Osteocyte (in vitro differentiated cells): ENCODE measurements around the gene GLIPR2. TPM values are rescaled to one million over a fixed set of nuclear protein-coding genes. Genes with fewer than 3 reads are reported as not detected.
"Not testable (repeated sequence)": the region's sequence is repeated elsewhere in the genome, so short reads cannot be mapped to it uniquely, and the experiment has no call there.

Experiments used
- DNase-seq: peaks from one replicate; pipeline ENCODE4 v3.0.0; 2021; ENCODE audit warnings: mixed read lengths; ENCODE audit not compliant: unreplicated experiment; ENCODE audit errors: extremely low spot score
- H3K27ac Mint-ChIP-seq: one replicate; pipeline ENCODE4 v1.8.0; 2021; ENCODE audit warnings: mild to moderate bottlenecking, mixed read lengths; ENCODE audit not compliant: unreplicated experiment
- H3K27me3 Mint-ChIP-seq: one replicate; pipeline ENCODE4 v1.8.0; 2021; ENCODE audit warnings: mixed read lengths; ENCODE audit not compliant: unreplicated experiment
- H3K36me3 Mint-ChIP-seq: one replicate; pipeline ENCODE4 v1.8.0; 2021; ENCODE audit warnings: mixed read lengths; ENCODE audit not compliant: unreplicated experiment
- H3K4me1 Mint-ChIP-seq: one replicate; pipeline ENCODE4 v1.8.0; 2021; ENCODE audit warnings: mixed read lengths; ENCODE audit not compliant: unreplicated experiment
- H3K4me3 Mint-ChIP-seq: one replicate; pipeline ENCODE4 v1.8.0; 2021; ENCODE audit warnings: mild to moderate bottlenecking, moderate library complexity, mixed read lengths; ENCODE audit not compliant: unreplicated experiment
- H3K9me3 Mint-ChIP-seq: one replicate; pipeline ENCODE4 v1.8.0; 2021; ENCODE audit warnings: mixed read lengths; ENCODE audit not compliant: unreplicated experiment
- CTCF ChIP-seq: fragments of 200-600 bp; sonication (generic); IDR thresholded peaks from 2 replicates; pipeline ENCODE4 v1.5.0; 2021; ENCODE audit warnings: antibody characterized with exemption, mild to moderate bottlenecking, moderate library complexity
- long read RNA-seq: library from polyadenylated mRNA; unstranded; transcript quantifications from one replicate; pipeline ENCODE4 v2.0.0, GENCODE V29; 2021
- total RNA-seq: library from RNA; stranded (reverse); gene quantifications from 2 replicates; pipeline ENCODE4 v1.2.1, GENCODE V29; 2021

GLIPR2 gene
- 29.1 and 30.6 TPM in 2 replicates for total RNA-seq
- long read RNA-seq, transcript GLIPR2-202 (5 exons, 1,890 nt) = major isoform, 75 of 85 reads
- long read RNA-seq, partial matches to known transcripts = 5 of 85 reads
- long read RNA-seq, other reads (novel, unspliced or antisense) = 4 of 85 reads

- no peaks in the 10 kb centered on the region for H3K36me3 Mint-ChIP-seq
- H3K9me3 Mint-ChIP-seq = no peaks in the 10 kb centered on the region
- H3K4me3 Mint-ChIP-seq = peak within 1 kb of the TSS; percentile 90
- DNase-seq = no peak
- TF ChIP-seq CTCF = peak; percentile 45
- no peaks in the 10 kb centered on the region for H3K27me3 Mint-ChIP-seq
- H3K4me1 Mint-ChIP-seq = peaks cover 29% of the 10 kb centered on the region
- peak within 1 kb of the TSS; percentile 69 for H3K27ac Mint-ChIP-seq
These were observed at the start of gene GLIPR2 for GRCh38 chr9:36136272-36136893. GLIPR2 (plus strand) TSS chr9:36136733; CDS start chr9:36136779, 46 bp downstream.

GRCh38 chr9:36087054-36087453 is 49.5 kb upstream of the GLIPR2 start:
- peaks cover 29% of the 10 kb centered on the region for H3K36me3 Mint-ChIP-seq
- not testable (repeated sequence) for H3K4me3 Mint-ChIP-seq, DNase-seq, H3K9me3 Mint-ChIP-seq, H3K27ac Mint-ChIP-seq, H3K27me3 Mint-ChIP-seq
- H3K4me1 Mint-ChIP-seq = peaks cover 29% of the 10 kb centered on the region

- peaks cover 26% of the 10 kb centered on the region for H3K36me3 Mint-ChIP-seq
- peaks cover 36% of the 10 kb centered on the region for H3K4me1 Mint-ChIP-seq
- H3K27ac Mint-ChIP-seq = no peak overlapping the region
- no peak overlapping the region for H3K4me3 Mint-ChIP-seq
- no peaks in the 10 kb centered on the region for H3K9me3 Mint-ChIP-seq
- no peaks in the 10 kb centered on the region for H3K27me3 Mint-ChIP-seq
- no peak for TF ChIP-seq CTCF
- DNase-seq = no peak
These were observed 48.5 kb upstream of the GLIPR2 start for GRCh38 chr9:36088020-36088419.

- TF ChIP-seq CTCF = peak; percentile 27
- H3K27ac Mint-ChIP-seq = peak overlapping the region; percentile 86
- peaks cover 45% of the 10 kb centered on the region for H3K4me1 Mint-ChIP-seq
- peak overlapping the region; percentile 29 for H3K4me3 Mint-ChIP-seq
- H3K36me3 Mint-ChIP-seq = peaks cover 19% of the 10 kb centered on the region
- no peak for DNase-seq
- no peaks in the 10 kb centered on the region for H3K27me3 Mint-ChIP-seq
- no peaks in the 10 kb centered on the region for H3K9me3 Mint-ChIP-seq
These were observed 45.2 kb upstream of the GLIPR2 start for GRCh38 chr9:36091026-36091953.

- no peak for DNase-seq
- Mint-ChIP-seq H3K4me1 (peaks cover 45% of the 10 kb centered on the region), H3K27ac (peak overlapping the region; percentile 86), H3K36me3 (peaks cover 15% of the 10 kb centered on the region), H3K4me3 (no peak overlapping the region), H3K9me3 (no peaks in the 10 kb centered on the region), H3K27me3 (no peaks in the 10 kb centered on the region)
- no peak for TF ChIP-seq CTCF
These were observed 44.5 kb upstream of the GLIPR2 start for GRCh38 chr9:36092014-36092413.
